Bronchial epithelial cell (primary cell): ENCODE data around the gene LIMK1. TPM values are rescaled to one million over a fixed set of nuclear protein-coding genes. Genes with fewer than 3 reads are reported as not detected.

Experiments
- DNase-seq: peaks from one replicate; pipeline ENCODE4 v3.0.0-alpha.2; 2010; ENCODE audit warnings: low read depth
- FAIRE-seq: peaks from 2 replicates; lab custom pipeline; 2011; peaks lifted over from hg19 to GRCh38; lab: Jason Lieb, UNC
- H3K27me3 ChIP-seq: 2 replicates; pipeline ENCODE4 v1.5.1; 2011; ENCODE audit warnings: low read length; ENCODE audit not compliant: control insufficient read depth, insufficient read depth
- H3K36me3 ChIP-seq: 2 replicates; pipeline ENCODE4 v1.5.1; 2011; ENCODE audit warnings: low read length; ENCODE audit not compliant: control insufficient read depth, insufficient read depth
- H3K4me3 ChIP-seq: 2 replicates; pipeline ENCODE4 v1.5.1; 2011; ENCODE audit warnings: mild to moderate bottlenecking, low read depth, low read length, control low read depth
- CTCF ChIP-seq: IDR thresholded peaks from 2 replicates; pipeline ENCODE4 v1.5.1; 2011; ENCODE audit warnings: mild to moderate bottlenecking, moderate library complexity, low read length, control low read depth, inconsistent platforms; ENCODE audit not compliant: insufficient read depth, severe bottlenecking
- total RNA-seq: library from RNA; depleted of rRNA; stranded (reverse); fragments of >200 nt; gene quantifications from 2 replicates; pipeline ENCODE4 v1.2.1, GENCODE V29; 2014

LIMK1 gene
- total RNA-seq, 1 donor from 2014 or later = 11.6 TPM

- peaks cover 1% of the 10 kb centered on the region for H3K27me3 ChIP-seq
- no peak overlapping the region for H3K4me3 ChIP-seq
- TF ChIP-seq CTCF = no peak
- FAIRE-seq (no peak), DNase-seq (no peak)
- no peaks in the 10 kb centered on the region for H3K36me3 ChIP-seq
These were observed 20.0 kb upstream of the LIMK1 start for GRCh38 chr7:74063646-74064045.

DNA sequence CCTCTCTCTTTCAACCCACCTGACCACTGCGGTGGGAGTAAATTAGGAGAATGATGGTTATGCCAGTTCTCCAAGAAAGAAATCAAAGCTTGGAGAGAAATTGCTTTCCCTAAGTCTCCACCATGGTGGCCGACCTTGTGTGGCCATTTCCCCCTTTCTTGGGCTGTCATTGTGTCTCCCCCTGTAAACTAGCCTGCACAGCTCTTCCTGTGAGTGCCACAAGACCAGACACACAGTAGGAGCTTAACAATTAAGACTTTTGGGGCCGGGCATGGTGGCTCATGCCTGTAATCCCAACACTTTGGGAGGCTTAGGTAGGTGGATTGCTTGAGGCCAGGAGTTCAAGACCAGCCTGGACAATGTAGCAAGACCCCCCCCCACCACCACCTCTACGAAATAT lies 18.9 kb upstream of the LIMK1 start:
- DNase-seq = no peak
- no peak for TF ChIP-seq CTCF

DNA sequence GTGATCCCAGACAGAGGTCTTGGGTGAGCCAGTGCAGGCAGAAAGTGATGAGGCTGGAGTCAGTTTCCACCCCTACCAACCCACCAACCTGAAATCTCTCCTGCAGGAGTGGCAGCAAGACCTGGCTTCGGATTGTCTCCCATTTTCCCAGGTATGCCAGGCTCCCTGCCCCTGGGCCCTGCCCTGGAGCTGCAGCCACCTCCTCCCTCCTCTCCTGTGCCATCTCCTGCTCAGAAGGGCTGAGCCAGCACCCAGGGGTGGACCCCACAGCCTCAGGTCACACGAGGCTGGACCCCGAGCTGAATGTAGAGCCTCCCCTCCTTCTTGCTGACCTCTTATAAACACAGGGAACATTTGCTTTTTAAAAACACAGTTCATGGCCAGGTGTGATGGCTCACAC lies 17.0 kb upstream of the LIMK1 start:
- TF ChIP-seq CTCF = no peak
- FAIRE-seq (no peak), DNase-seq (no peak)
- H3K4me3 ChIP-seq = no peak overlapping the region
- no peaks in the 10 kb centered on the region for H3K36me3 ChIP-seq
- H3K27me3 ChIP-seq = no peaks in the 10 kb centered on the region

More for the DNA sequence above, 18.9 kb upstream of the LIMK1 start:
- no peaks in the 10 kb centered on the region for H3K36me3 ChIP-seq
- FAIRE-seq = no peak
- no peak overlapping the region for H3K4me3 ChIP-seq
- H3K27me3 ChIP-seq = no peaks in the 10 kb centered on the region

- no peak for TF ChIP-seq CTCF
- no peak for FAIRE-seq
These were observed 15.1 kb upstream of the LIMK1 start for GRCh38 chr7:74068378-74069085.

DNA sequence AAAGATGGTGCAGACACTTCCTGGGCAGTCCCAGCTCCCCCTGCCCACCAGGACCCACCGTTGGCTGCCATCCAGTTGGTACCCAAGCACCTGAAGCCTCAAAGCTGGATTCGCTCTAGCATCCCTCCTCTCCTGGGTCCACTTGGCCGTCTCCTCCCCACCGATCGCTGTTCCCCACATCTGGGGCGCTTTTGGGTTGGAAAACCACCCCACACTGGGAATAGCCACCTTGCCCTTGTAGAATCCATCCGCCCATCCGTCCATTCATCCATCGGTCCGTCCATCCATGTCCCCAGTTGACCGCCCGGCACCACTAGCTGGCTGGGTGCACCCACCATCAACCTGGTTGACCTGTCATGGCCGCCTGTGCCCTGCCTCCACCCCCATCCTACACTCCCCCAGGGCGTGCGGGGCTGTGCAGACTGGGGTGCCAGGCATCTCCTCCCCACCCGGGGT lies 14.5 kb upstream of the LIMK1 start:
- no peak for DNase-seq
- H3K4me3 ChIP-seq = no peak overlapping the region
- H3K27me3 ChIP-seq = no peaks in the 10 kb centered on the region
- no peak for TF ChIP-seq CTCF
- FAIRE-seq = no peak
- H3K36me3 ChIP-seq = no peaks in the 10 kb centered on the region

More at GRCh38 chr7:74068378-74069085, 15.1 kb upstream of the LIMK1 start:
- no peaks in the 10 kb centered on the region for H3K27me3 ChIP-seq
- no peak for DNase-seq
- no peaks in the 10 kb centered on the region for H3K36me3 ChIP-seq
- H3K4me3 ChIP-seq = no peak overlapping the region
